Activated CD4-positive, alpha-beta T cell treated with anti-CD3 and anti-CD28 coated beads, Interleukin-2, Interleukin-4, amounts not matched to agents 100 ng/mL and 50 ng/mL, durations not matched to agents 16 hours and 8 hours (primary cell): ENCODE results near the gene XPO4.
A peak's percentile ranks its signal among the peaks of the same experiment; 100 is the strongest.

Source experiments
- DNase-seq: peaks from one replicate; pipeline ENCODE4 v3.0.0-alpha.2; 2020; ENCODE audit warnings: low spot score

Gene XPO4

GRCh38 chr13:20828539-20829364 lies 73.8 kb downstream of the XPO4 start:
- peak; percentile 67 for DNase-seq

GRCh38 chr13:20826843-20827560 lies 75.5 kb downstream of the XPO4 start:
- no peak for DNase-seq

- DNase-seq, result no peak
Observed at GRCh38 chr13:20826301-20826700, 76.2 kb downstream of the XPO4 start.

GRCh38 chr13:20825477-20825875 lies 77.1 kb downstream of the XPO4 start:
- DNase-seq, result no peak

GRCh38 chr13:20824762-20825476 lies 77.6 kb downstream of the XPO4 start:
- DNase-seq, result no peak

- DNase-seq, result no peak
Observed at GRCh38 chr13:20823071-20823470, 79.5 kb downstream of the XPO4 start.

GRCh38 chr13:20822406-20822805 lies 80.1 kb downstream of the XPO4 start:
- DNase-seq, result no peak

GRCh38 chr13:20819715-20820114 lies 82.8 kb downstream of the XPO4 start:
- DNase-seq, result no peak

GRCh38 chr13:20815464-20815863 lies 87.1 kb downstream of the XPO4 start:
- DNase-seq, result no peak

- no peak for DNase-seq
Observed at GRCh38 chr13:20814224-20814910, 88.2 kb downstream of the XPO4 start.

GRCh38 chr13:20812890-20813289 lies 89.7 kb downstream of the XPO4 start:
- no peak for DNase-seq

- DNase-seq, result no peak
Observed at GRCh38 chr13:20810808-20811207, 91.7 kb downstream of the XPO4 start.

- no peak for DNase-seq
Observed at GRCh38 chr13:20808874-20809273, 93.7 kb downstream of the XPO4 start.

- DNase-seq, result no peak
Observed at GRCh38 chr13:20803180-20803965, 99.2 kb downstream of the XPO4 start.

- no peak for DNase-seq
Observed at GRCh38 chr13:20801707-20802106, 100.8 kb downstream of the XPO4 start.

GRCh38 chr13:20799726-20800416 lies 102.7 kb downstream of the XPO4 start:
- DNase-seq, result no peak

GRCh38 chr13:20798027-20798426 lies 104.5 kb downstream of the XPO4 start:
- DNase-seq, result no peak

- no peak for DNase-seq
Observed at GRCh38 chr13:20796791-20797508, 105.6 kb downstream of the XPO4 start.

- no peak for DNase-seq
Observed at GRCh38 chr13:20789665-20790064, 112.9 kb downstream of the XPO4 start.

GRCh38 chr13:20788312-20788711 lies 114.2 kb downstream of the XPO4 start:
- DNase-seq, result no peak
